Kidney epithelial cell (primary cell): ENCODE measurements around the gene RNF13. TPM values are rescaled to one million over a fixed set of nuclear protein-coding genes. Genes with fewer than 3 reads are reported as not detected.
"Not testable (repeated sequence)": the region's sequence is repeated elsewhere in the genome, so short reads cannot be mapped to it uniquely, and the experiment has no call there.

Experiments
- DNase-seq: peaks from one replicate; pipeline ENCODE4 v3.0.0-alpha.2; 2010; ENCODE audit warnings: low read depth
- H3K27me3 ChIP-seq: 2 replicates; pipeline ENCODE4 v1.6.0; 2011; ENCODE audit warnings: low read length; ENCODE audit not compliant: control insufficient read depth, insufficient read depth
- H3K36me3 ChIP-seq: 2 replicates; pipeline ENCODE4 v1.5.1; 2011; ENCODE audit warnings: low read length; ENCODE audit not compliant: control insufficient read depth, insufficient read depth
- H3K4me3 ChIP-seq: 2 replicates; pipeline ENCODE4 v1.5.1; 2011; ENCODE audit warnings: low read depth, mild to moderate bottlenecking, control low read depth, low read length
- CTCF ChIP-seq: IDR thresholded peaks from 2 replicates; pipeline ENCODE4 v1.5.1; 2011; ENCODE audit warnings: mild to moderate bottlenecking, moderate library complexity, low read length, control low read depth, inconsistent platforms; ENCODE audit not compliant: insufficient read depth, poor library complexity, severe bottlenecking
- total RNA-seq: library from RNA; depleted of rRNA; stranded (reverse); fragments of >200 nt; gene quantifications from 2 replicates; pipeline ENCODE4 v1.2.3, GENCODE V29; 2015

Gene RNF13
- total RNA-seq, 1 donor from 2014 or later, result 43.4 TPM

GRCh38 chr3:149879872-149880271 lies 66.9 kb downstream of the RNF13 start:
- Histone ChIP-seq H3K27me3 (no peaks in the 10 kb centered on the region), H3K36me3 (no peaks in the 10 kb centered on the region), H3K4me3 (no peak overlapping the region)
- peak; percentile 28 for DNase-seq
- peak; percentile 70 for TF ChIP-seq CTCF

GRCh38 chr3:149881879-149882278 lies 68.9 kb downstream of the RNF13 start:
- Histone ChIP-seq H3K4me3 (no peak overlapping the region), H3K36me3 (no peaks in the 10 kb centered on the region), H3K27me3 (no peaks in the 10 kb centered on the region)
- no peak for TF ChIP-seq CTCF
- no peak for DNase-seq

- no peak overlapping the region for H3K4me3 ChIP-seq
- DNase-seq, result no peak
- no peaks in the 10 kb centered on the region for H3K36me3 ChIP-seq
- H3K27me3 ChIP-seq, result no peaks in the 10 kb centered on the region
- TF ChIP-seq CTCF, result no peak
Measured at GRCh38 chr3:149883134-149883533, 70.1 kb downstream of the RNF13 start.

- not testable (repeated sequence) for DNase-seq, H3K27me3 ChIP-seq, H3K4me3 ChIP-seq, H3K36me3 ChIP-seq
Measured at GRCh38 chr3:149883860-149884259, 70.8 kb downstream of the RNF13 start.

GRCh38 chr3:149884848-149885247 lies 71.8 kb downstream of the RNF13 start:
- not testable (repeated sequence) for H3K27me3 ChIP-seq, H3K4me3 ChIP-seq, DNase-seq, H3K36me3 ChIP-seq

- no peak for TF ChIP-seq CTCF
- no peak for DNase-seq
- Histone ChIP-seq H3K27me3 (no peaks in the 10 kb centered on the region), H3K36me3 (no peaks in the 10 kb centered on the region), H3K4me3 (no peak overlapping the region)
Measured at GRCh38 chr3:149886957-149887356, 73.9 kb downstream of the RNF13 start.

GRCh38 chr3:149891621-149892020 lies 78.6 kb downstream of the RNF13 start:
- DNase-seq, result no peak
- TF ChIP-seq CTCF, result no peak
- Histone ChIP-seq H3K27me3 (no peaks in the 10 kb centered on the region), H3K36me3 (no peaks in the 10 kb centered on the region), H3K4me3 (no peak overlapping the region)
